Activated naive CD8-positive, alpha-beta T cell treated with anti-CD3 and anti-CD28 coated beads, Interleukin-2, amount 50 U/mL, for 16 hours (primary cell): Measurements from ENCODE around the gene SRSF3.
A peak's percentile ranks its signal among the peaks of the same experiment; 100 is the strongest.

ENCODE experiments used
- DNase-seq: peaks from one replicate; pipeline ENCODE4 v3.0.0-alpha.2; 2020; ENCODE audit warnings: low read depth, low spot score

Gene SRSF3

DNA sequence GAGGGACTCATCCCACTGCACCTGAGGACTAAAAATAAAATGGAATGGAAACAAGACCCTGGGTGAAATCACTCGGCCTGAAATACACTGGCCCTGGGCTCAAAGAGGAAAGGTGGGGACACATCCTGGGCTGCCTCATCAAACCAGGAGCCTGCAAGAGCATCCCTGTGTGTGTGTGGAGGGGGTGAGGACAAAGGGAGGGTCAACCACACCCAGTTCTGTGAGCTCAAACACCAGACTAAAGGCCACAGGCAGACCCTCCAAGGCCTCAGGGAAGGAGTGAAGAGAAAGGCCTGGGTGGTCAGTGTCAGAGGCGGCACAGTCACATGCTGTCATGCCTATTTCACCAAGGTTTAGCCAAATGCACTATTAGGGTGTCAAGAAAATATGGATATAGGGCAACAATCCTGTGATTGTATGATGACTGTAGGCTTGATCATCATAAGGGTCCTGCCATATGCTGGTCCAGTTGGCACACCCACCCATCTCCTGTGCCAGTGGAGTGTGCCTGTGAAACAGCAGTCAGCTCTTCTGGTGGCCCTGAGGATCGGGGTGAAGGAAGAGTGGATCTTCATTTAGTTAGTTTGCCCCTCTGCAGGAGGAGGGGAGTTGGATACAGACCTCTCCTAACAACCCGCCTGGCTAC is 28.9 kb downstream of the SRSF3 start:
- DNase-seq = no peak

DNA sequence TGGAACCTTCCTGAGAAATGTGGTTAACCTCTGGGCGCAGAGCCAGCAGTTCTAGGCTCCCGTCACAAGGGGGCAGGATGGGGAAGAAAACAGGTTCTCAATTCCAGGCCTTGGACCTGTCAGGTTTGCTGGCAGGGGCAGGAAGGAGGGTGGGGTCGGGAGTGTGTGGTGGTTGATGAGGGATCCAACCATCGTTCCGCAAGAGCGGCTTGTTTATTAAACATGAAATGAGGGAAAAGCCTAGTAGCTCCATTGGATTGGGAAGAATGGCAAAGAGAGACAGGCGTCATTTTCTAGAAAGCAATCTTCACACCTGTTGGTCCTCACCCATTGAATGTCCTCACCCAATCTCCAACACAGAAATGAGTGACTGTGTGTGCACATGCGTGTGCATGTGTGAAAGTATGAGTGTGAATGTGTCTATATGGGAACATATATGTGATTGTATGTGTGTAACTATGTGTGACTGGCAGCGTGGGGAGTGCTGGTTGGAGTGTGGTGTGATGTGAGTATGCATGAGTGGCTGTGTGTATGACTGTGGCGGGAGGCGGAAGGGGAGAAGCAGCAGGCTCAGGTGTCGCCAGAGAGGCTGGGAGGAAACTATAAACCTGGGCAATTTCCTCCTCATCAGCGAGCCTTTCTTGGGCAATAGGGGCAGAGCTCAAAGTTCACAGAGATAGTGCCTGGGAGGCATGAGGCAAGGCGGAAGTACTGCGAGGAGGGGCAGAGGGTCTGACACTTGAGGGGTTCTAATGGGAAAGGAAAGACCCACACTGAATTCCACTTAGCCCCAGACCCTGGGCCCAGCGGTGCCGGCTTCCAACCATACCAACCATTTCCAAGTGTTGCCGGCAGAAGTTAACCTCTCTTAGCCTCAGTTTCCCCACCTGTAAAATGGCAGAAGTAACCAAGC is 29.6 kb downstream of the SRSF3 start:
- peak; percentile 57 for DNase-seq

GRCh38 chr6:36624461-36625157 is 30.4 kb downstream of the SRSF3 start:
- DNase-seq = no peak

- DNase-seq = no peak
These were observed 31.2 kb downstream of the SRSF3 start for GRCh38 chr6:36625158-36625919.

- no peak for DNase-seq
These were observed 32.5 kb downstream of the SRSF3 start for GRCh38 chr6:36626636-36627035.

DNA sequence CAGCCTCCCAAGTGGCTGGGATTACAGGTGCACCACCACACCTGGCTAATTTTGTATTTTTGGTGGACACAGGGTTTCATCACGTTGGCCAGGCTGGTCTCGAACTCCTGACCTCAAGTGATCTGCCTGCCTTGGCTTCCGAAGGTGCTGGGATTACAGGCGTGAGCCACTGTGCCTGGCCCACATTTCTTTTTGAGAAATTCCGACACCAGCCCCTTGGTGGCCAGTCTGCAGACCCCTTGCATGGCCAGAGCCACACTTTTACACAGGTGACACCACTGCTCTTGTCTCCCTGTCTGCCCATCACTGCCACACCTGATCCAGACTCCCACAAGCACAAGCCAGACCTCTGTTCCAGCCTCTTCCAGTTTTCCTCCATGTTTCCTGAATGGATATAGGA is 33.0 kb downstream of the SRSF3 start:
- DNase-seq = no peak

- DNase-seq = no peak
These were observed 33.7 kb downstream of the SRSF3 start for GRCh38 chr6:36627801-36628246.

DNA sequence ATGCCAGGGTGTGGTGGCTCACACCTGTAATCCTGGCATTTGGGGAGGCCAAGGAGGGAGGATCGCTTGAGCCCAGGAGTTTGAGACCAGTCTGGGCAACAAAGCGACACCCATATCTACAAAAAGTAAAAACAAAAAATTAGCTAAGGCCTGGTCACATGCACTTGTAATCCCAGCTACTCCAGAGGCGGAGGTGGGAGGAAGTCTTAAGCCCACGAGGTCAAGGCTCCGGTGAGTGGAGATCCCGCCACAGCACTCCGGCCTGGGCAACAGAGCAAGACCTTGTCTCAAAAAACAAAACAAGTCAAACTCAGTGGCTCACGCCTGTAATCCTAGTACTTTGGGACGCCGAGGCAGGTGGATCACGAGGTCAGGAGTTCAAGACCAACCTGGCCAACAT is 35.6 kb downstream of the SRSF3 start:
- DNase-seq = no peak

DNA sequence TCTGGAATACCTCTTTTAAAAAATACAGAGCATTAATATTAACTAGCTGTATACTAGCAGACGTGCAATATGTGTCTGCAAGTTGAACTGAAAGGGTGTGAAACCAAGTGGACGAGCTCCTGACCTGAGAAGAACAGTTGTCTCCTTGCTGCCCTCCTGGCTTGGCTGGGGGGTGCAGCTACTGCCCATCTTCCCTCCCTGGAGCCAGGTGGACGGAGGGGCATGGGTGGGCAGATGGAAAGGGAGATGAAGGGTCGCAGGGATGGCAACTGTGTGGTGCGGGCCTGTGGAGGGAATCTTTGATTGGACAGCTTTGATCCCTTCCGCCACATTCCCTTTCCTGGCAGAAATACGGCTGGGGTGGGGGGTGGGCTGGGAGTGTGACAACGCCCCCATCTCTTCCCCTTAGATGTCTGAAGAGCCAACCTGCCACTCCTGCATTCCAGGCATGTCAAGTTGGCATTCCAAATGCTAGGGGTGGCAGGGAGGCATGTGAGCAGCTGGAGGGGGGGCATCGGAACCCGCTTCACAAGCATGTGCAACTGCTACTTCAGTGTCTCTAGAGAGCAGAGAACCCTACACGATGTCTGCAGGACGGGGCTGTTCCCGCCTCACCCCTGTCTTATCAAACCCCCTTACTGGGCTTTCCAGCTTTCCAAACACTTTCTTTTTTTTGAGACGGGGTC is 37.3 kb downstream of the SRSF3 start:
- DNase-seq = no peak

- no peak for DNase-seq
These were observed 39.2 kb downstream of the SRSF3 start for GRCh38 chr6:36633370-36633769.

- no peak for DNase-seq
These were observed 39.8 kb downstream of the SRSF3 start for GRCh38 chr6:36633915-36634314.

DNA sequence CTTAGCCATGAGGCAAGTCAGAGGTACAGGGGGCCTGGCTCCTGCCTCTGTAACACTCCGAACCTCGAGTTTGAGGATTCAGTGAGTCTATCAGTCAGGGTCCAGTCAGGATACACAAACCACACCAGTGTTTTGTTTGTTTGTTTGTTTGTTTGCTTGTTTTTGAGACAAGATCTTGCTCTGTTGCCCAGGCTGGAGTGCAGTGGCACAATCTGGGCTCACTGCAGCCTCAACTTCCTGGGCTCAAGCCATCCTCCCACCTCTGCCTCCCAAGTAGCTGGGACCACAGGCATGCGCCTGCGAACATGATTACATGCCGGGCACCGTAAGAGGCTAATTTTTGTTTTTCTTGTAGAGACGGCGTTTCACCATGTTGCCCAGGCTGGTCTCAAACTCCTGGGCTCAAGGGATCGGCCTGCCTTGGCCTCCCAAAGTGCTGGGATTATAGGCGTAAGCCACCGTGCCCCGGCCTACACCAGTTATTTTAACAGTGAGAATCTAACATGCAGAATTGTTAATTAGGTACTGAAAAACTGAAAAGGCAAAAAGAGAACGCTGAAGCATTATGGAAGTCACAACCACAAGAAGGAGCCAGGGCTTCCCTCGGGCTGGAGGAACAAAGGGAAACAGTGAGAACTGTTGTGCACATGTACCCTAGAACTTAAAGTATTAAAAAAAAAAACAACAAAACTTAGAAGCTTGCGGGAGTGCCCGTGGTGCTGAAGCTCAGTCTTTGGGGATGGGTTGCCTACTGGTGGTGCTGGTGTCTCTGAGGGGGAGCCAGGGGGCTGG is 40.4 kb downstream of the SRSF3 start:
- DNase-seq = no peak

DNA sequence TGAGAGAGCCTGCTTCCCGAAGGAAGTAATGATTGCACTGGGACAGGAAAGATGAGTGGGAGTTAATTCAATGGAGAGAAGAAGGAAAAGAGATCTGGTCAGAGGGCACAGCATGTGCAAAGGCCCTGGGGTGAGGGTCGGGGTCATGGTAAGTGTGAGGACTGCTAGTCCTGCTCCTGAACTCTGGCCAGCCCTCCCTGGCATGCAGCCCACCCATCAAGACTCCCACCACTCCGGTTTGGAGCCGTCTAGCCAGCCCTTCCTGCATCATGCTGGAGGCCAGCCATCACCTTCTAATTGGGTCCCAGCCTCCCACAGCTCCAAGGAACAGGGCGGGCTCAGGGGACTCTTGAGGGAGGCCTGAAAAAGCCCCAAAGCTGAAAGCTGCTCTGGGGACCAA is 42.1 kb downstream of the SRSF3 start:
- DNase-seq = no peak

DNA sequence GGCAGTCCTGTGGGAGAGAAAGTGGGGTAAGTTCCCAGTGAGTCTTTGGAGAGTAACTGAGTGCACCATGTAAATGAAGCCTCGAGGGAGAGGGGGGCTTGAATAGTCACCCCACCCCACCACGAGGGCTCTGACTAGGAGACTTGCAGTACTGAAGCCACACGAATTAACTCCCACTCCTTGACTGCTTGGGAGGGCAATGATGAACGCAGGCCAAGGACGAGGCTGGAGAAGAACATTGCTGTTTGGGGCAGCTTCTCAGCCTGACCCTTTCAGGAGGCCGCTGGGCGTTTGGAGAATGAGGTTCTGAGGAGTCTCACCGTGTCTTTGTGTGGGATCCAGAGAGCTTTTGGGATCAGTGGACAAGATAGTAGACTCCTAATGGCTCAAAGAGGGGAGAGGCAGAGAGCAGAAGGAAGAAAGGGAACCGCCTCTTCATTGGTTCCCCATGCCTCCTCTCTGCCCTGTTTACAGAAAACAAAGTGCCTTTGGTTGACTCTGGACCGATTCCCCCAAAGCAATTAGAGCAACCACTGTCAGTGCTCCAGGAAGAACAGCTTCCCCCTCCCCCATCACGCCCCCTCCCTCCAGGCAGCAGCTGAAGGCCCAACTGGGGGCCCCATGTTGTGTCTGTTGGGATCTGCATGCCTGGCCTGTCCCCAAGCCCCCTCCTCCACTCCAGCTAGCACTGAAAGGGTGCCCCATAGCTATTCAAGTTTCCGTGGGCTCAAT is 42.7 kb downstream of the SRSF3 start:
- DNase-seq = no peak

DNA sequence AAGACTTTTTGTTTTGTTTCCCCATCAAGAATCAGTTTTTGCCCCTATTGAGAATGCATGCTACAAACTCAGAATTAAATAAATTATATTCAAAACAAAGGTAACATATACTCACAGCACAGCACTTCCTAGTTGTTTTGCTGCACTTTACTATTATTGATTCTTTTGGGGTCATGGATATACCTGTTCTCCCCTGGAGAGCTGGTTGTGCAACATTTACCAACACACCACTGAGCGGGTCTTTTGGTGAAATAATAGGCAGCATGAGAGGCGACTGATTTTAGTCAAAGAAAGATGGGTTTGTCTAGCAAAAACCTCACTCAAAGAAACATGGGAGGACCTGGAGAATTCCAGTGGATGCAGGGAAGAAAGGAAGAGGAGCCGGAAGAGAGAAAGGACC is 44.4 kb downstream of the SRSF3 start:
- no peak for DNase-seq

GRCh38 chr6:36639171-36639808 is 45.1 kb downstream of the SRSF3 start:
- DNase-seq = no peak

DNA sequence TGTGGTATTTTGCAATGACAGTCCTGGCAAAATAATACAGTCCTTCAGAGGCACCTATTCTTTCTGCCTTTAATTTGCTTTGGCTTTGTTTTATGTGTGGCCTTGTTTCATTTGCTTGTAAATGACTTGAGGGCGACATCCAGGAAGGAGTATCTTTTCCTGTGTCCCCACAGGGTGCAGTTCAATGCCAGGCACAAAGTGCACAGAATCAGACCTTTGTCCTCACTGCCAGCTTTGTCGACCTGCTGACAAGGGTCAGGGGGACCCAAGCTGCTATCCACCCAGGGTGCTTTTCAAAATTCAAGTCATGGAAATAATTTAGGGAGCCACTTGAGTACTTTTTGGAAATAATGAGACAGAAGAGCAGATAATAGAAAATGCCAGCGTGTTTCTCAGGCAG is 47.4 kb downstream of the SRSF3 start:
- DNase-seq = no peak

GRCh38 chr6:36642913-36643817 is 49.0 kb downstream of the SRSF3 start:
- no peak for DNase-seq
